SK-N-SH (cell line): ENCODE results near the gene MAP7D2. TPM values are rescaled to one million over a fixed set of nuclear protein-coding genes. Genes with fewer than 3 reads are reported as not detected.

Experiments
- CTCF ChIA-PET: fragments of 300-600, 350-600 bp; formaldehyde crosslinking; extraction: SDS; loops from one replicate; lab custom pipeline; 2021; lab: Yijun Ruan, JAX
- POLR2A ChIA-PET: fragments of 350-600 bp; sonication (Branson Sonifier 250); formaldehyde crosslinking; extraction: SDS; loops from one replicate; lab custom pipeline; 2020; ENCODE audit warnings: antibody characterized with exemption, inconsistent platforms; lab: Yijun Ruan, JAX
- DNase-seq: peaks from one replicate; pipeline ENCODE4 v3.0.0; 2012
- H2AFZ ChIP-seq: fragments of 200-600 bp; sonication (generic); 2 replicates; pipeline ENCODE4 v1.8.1; 2016; ENCODE audit warnings: antibody characterized with exemption, mild to moderate bottlenecking, low read depth
- H3F3A ChIP-seq: fragments of 200-600 bp; sonication (generic); replicated peaks from 2 replicates; pipeline ENCODE3; 2016; ENCODE audit warnings: antibody characterized with exemption, mild to moderate bottlenecking; ENCODE audit not compliant: insufficient read depth
- H3K27ac ChIP-seq, 2 experiments: fragments of 200-500 bp in 1 of 2; fragments of 200-600 bp in 1 of 2; sonication (Bioruptor generic) in 1 of 2; sonication (generic), shearing (Covaris generic) in 1 of 2; 2 replicates each; pipeline versions ENCODE4 v1.5.1 to v1.6.1; 2014 to 2016; ENCODE audit warnings: low read depth in 2 of 2, inconsistent platforms in 1 of 2, low read length in 1 of 2, mild to moderate bottlenecking in 1 of 2, mixed read lengths in 1 of 2
- H3K27me3 ChIP-seq: fragments of 200-600 bp; sonication (generic), shearing (Covaris generic); 2 replicates; pipeline ENCODE4 v1.6.1; 2016; ENCODE audit warnings: mixed run types; ENCODE audit not compliant: insufficient read depth
- H3K36me3 ChIP-seq, 2 experiments: fragments of 200-500 bp in 1 of 2; fragments of 200-600 bp in 1 of 2; sonication (Bioruptor generic) in 1 of 2; sonication (generic) in 1 of 2; replicated peaks in 1 of 2; 2 replicates each; pipeline versions ENCODE3 to v1.5.1; 2014 to 2016; ENCODE audit warnings: low read length in 1 of 2, mild to moderate bottlenecking in 1 of 2; ENCODE audit not compliant: insufficient read depth in 2 of 2, control insufficient read depth in 1 of 2
- H3K4me1 ChIP-seq, 2 experiments: fragments of 200-500 bp in 1 of 2; fragments of 200-600 bp in 1 of 2; sonication (Bioruptor generic) in 1 of 2; sonication (generic), shearing (Covaris generic) in 1 of 2; 2 replicates each; pipeline versions ENCODE4 v1.5.1 to v1.6.1; 2014 to 2016; ENCODE audit warnings: low read depth in 1 of 2, low read length in 1 of 2, mixed run types in 1 of 2; ENCODE audit not compliant: insufficient read depth in 2 of 2, control insufficient read depth in 1 of 2
- H3K4me2 ChIP-seq: fragments of 200-600 bp; sonication (generic), shearing (Covaris generic); 2 replicates; pipeline ENCODE4 v1.6.1; 2017; ENCODE audit warnings: mixed run types
- H3K4me3 ChIP-seq, 2 experiments: fragments of 200-500 bp in 1 of 2; fragments of 200-600 bp in 1 of 2; sonication (Bioruptor generic) in 1 of 2; sonication (generic), shearing (Covaris generic) in 1 of 2; 2 replicates each; pipeline versions ENCODE4 v1.5.1 to v1.8.1; 2014 to 2016; ENCODE audit warnings: low read depth in 2 of 2, inconsistent platforms in 1 of 2, low read length in 1 of 2, mild to moderate bottlenecking in 1 of 2, mixed read lengths in 1 of 2, moderate library complexity in 1 of 2
- H3K79me2 ChIP-seq: fragments of 200-600 bp; sonication (generic); 2 replicates; pipeline ENCODE4 v1.8.1; 2017; ENCODE audit warnings: mild to moderate bottlenecking; ENCODE audit not compliant: insufficient read depth
- H3K9ac ChIP-seq: fragments of 200-600 bp; sonication (generic); 2 replicates; pipeline ENCODE4 v1.6.1; 2017; ENCODE audit warnings: mixed run types
- H3K9me2 ChIP-seq: fragments of 200-600 bp; sonication (generic); 2 replicates; pipeline ENCODE4 v1.6.1; 2017; ENCODE audit warnings: mixed run types
- H3K9me3 ChIP-seq: fragments of 200-600 bp; sonication (generic); 2 replicates; pipeline ENCODE4 v1.6.1; 2017; ENCODE audit warnings: mixed run types, mild to moderate bottlenecking, moderate library complexity
- H4K20me1 ChIP-seq: fragments of 200-600 bp; sonication (generic); 2 replicates; pipeline ENCODE4 v1.6.1; 2017; ENCODE audit warnings: mild to moderate bottlenecking, mixed run types; ENCODE audit not compliant: insufficient read depth
- CHD2 ChIP-seq: fragments of 150-350 bp; IDR thresholded peaks from 2 replicates; pipeline ENCODE4 v1.6.1; 2018; ENCODE audit warnings: low read length; ENCODE audit not compliant: partially characterized antibody
- ELF1 ChIP-seq: IDR thresholded peaks from 2 replicates; pipeline ENCODE4 v1.4.0; 2012
- FOSL2 ChIP-seq: IDR thresholded peaks from 2 replicates; pipeline ENCODE4 v1.4.0; 2012; ENCODE audit warnings: low read depth, mild to moderate bottlenecking, moderate library complexity, borderline replicate concordance
- FOXJ3 ChIP-seq: sonication (generic); formaldehyde crosslinking; IDR thresholded peaks from 2 replicates; pipeline ENCODE4 v1.5.1; 2020; ENCODE audit warnings: mild to moderate bottlenecking, missing genetic modification reagents
- FOXM1 ChIP-seq: IDR thresholded peaks from 2 replicates; pipeline ENCODE4 v1.4.0; 2012; ENCODE audit warnings: low read depth, mild to moderate bottlenecking
- GATA2 ChIP-seq: sonication (generic); formaldehyde crosslinking; IDR thresholded peaks from 2 replicates; pipeline ENCODE4 v1.5.0; 2020; ENCODE audit warnings: mild to moderate bottlenecking, missing genetic modification reagents
- NRF1 ChIP-seq: IDR thresholded peaks from 2 replicates; pipeline ENCODE4 v1.6.1; 2012; ENCODE audit warnings: low read depth, mild to moderate bottlenecking, low read length
- RAD21 ChIP-seq: IDR thresholded peaks from 2 replicates; pipeline ENCODE4 v1.6.1; 2012; ENCODE audit warnings: mild to moderate bottlenecking, low read length
- YY1 ChIP-seq: IDR thresholded peaks from 2 replicates; pipeline ENCODE4 v1.4.0; 2012; ENCODE audit warnings: low read depth, mild to moderate bottlenecking
- WGBS: methylation state at CpG from one replicate; pipeline ENCODE4 v1.1.6; 2017; ENCODE audit warnings: low lambda C conversion rate; 5-methylcytosine and 5-hydroxymethylcytosine counted together
- polyA plus RNA-seq, 3 experiments: library from polyadenylated mRNA; depleted of rRNA; stranded (reverse); fragments of >200 nt; gene quantifications; 2 replicates each; pipeline ENCODE4 v1.2.3, GENCODE V29; 2012
- TF ChIP-seq, protein P1 (sequence below): fragments of 150-350 bp; IDR thresholded peaks from 2 replicates; pipeline ENCODE4 v1.6.1; 2016; ENCODE audit warnings: mild to moderate bottlenecking, low read depth, low read length
- TF ChIP-seq, protein P2 (sequence below): IDR thresholded peaks from 2 replicates; pipeline ENCODE4 v1.4.0; 2012; ENCODE audit warnings: low read depth
- TF ChIP-seq, protein P3 (sequence below): IDR thresholded peaks from 2 replicates; pipeline ENCODE4 v1.4.0; 2012; ENCODE audit warnings: low read depth, borderline replicate concordance
- TF ChIP-seq, protein P4 (sequence below): fragments of 200-600 bp; sonication (generic); IDR thresholded peaks from 2 replicates; pipeline ENCODE4 v1.6.1; 2017; ENCODE audit warnings: antibody characterized with exemption, mild to moderate bottlenecking, moderate library complexity
- TF ChIP-seq, protein P5 (sequence below): fragments of 150-350 bp; IDR thresholded peaks from 2 replicates; pipeline ENCODE4 v1.6.1; 2017; ENCODE audit warnings: antibody characterized with exemption, low read length, low read depth, borderline replicate concordance

Gene MAP7D2
- polyA plus RNA-seq, 1 of the 3 experiments (the other 2 are of a cell fraction) = 2.7 TPM

DNA sequence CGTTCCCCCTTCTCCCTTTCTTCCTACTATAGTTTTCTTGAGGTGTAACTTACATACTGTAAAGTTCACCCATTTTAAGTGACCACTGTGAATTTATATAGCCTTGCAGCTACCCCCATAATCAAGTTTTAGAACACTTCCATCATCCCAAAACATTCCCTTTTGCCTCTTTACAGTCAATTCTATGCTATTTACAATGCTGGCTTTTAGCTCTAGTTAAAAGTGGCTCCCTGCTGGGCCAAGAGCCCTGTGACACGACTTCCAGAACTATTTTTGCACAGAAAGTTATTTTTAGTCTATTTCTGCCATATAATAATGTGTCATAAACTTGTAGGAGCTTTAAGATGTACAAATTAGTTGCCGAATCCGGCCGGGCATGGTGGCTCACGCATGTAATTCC is 26.9 kb downstream of the MAP7D2 start:
- TF ChIP-seq, protein P1, sequence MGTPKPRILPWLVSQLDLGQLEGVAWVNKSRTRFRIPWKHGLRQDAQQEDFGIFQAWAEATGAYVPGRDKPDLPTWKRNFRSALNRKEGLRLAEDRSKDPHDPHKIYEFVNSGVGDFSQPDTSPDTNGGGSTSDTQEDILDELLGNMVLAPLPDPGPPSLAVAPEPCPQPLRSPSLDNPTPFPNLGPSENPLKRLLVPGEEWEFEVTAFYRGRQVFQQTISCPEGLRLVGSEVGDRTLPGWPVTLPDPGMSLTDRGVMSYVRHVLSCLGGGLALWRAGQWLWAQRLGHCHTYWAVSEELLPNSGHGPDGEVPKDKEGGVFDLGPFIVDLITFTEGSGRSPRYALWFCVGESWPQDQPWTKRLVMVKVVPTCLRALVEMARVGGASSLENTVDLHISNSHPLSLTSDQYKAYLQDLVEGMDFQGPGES = no peak
- TF ChIP-seq NRF1 = no peak
- no peak for TF ChIP-seq ELF1
- no peak for TF ChIP-seq RAD21
- no peak for TF ChIP-seq FOXJ3
- TF ChIP-seq, protein P2, sequence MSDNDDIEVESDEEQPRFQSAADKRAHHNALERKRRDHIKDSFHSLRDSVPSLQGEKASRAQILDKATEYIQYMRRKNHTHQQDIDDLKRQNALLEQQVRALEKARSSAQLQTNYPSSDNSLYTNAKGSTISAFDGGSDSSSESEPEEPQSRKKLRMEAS = no peak
- no peak for TF ChIP-seq YY1
- TF ChIP-seq, protein P3, sequence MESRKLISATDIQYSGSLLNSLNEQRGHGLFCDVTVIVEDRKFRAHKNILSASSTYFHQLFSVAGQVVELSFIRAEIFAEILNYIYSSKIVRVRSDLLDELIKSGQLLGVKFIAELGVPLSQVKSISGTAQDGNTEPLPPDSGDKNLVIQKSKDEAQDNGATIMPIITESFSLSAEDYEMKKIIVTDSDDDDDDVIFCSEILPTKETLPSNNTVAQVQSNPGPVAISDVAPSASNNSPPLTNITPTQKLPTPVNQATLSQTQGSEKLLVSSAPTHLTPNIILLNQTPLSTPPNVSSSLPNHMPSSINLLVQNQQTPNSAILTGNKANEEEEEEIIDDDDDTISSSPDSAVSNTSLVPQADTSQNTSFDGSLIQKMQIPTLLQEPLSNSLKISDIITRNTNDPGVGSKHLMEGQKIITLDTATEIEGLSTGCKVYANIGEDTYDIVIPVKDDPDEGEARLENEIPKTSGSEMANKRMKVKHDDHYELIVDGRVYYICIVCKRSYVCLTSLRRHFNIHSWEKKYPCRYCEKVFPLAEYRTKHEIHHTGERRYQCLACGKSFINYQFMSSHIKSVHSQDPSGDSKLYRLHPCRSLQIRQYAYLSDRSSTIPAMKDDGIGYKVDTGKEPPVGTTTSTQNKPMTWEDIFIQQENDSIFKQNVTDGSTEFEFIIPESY = no peak
- TF ChIP-seq CHD2 = no peak
- no peak for TF ChIP-seq FOXM1
- TF ChIP-seq GATA2 (CRISPR knock-in tag) = no peak
- TF ChIP-seq, protein P4, sequence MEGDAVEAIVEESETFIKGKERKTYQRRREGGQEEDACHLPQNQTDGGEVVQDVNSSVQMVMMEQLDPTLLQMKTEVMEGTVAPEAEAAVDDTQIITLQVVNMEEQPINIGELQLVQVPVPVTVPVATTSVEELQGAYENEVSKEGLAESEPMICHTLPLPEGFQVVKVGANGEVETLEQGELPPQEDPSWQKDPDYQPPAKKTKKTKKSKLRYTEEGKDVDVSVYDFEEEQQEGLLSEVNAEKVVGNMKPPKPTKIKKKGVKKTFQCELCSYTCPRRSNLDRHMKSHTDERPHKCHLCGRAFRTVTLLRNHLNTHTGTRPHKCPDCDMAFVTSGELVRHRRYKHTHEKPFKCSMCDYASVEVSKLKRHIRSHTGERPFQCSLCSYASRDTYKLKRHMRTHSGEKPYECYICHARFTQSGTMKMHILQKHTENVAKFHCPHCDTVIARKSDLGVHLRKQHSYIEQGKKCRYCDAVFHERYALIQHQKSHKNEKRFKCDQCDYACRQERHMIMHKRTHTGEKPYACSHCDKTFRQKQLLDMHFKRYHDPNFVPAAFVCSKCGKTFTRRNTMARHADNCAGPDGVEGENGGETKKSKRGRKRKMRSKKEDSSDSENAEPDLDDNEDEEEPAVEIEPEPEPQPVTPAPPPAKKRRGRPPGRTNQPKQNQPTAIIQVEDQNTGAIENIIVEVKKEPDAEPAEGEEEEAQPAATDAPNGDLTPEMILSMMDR = no peak
- TF ChIP-seq, protein P5, sequence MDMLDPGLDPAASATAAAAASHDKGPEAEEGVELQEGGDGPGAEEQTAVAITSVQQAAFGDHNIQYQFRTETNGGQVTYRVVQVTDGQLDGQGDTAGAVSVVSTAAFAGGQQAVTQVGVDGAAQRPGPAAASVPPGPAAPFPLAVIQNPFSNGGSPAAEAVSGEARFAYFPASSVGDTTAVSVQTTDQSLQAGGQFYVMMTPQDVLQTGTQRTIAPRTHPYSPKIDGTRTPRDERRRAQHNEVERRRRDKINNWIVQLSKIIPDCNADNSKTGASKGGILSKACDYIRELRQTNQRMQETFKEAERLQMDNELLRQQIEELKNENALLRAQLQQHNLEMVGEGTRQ = no peak
- TF ChIP-seq FOSL2 = no peak
- Histone ChIP-seq H3K9me3 (no peaks in the 10 kb centered on the region), H2AFZ (no peak overlapping the region), H3K4me3 (no peak overlapping the region), H3K36me3 (no peaks in the 10 kb centered on the region), H3K27ac (no peak overlapping the region), H3F3A (no peaks in the 10 kb centered on the region), H3K27me3 (no peaks in the 10 kb centered on the region; the same call in 1 of the 2 replicates), H3K4me2 (no peak overlapping the region), H4K20me1 (no peaks in the 10 kb centered on the region), H3K9ac (no peak overlapping the region), H3K4me1 (no peaks in the 10 kb centered on the region), H3K9me2 (no peaks in the 10 kb centered on the region), H3K79me2 (no peaks in the 10 kb centered on the region)
- 33% methylated on average over 6 of the region's 6 CpGs for WGBS
- CTCF ChIA-PET = interaction anchor here (0.6 to 1.1 kb wide), 4 partner anchors 19 to 353 kb away, joined by 3 read pairs; no protein-coding TSS in a partner anchor
- POLR2A ChIA-PET = no interaction called here
- DNase-seq = no peak
